ENCODE data around the gene GP1BB.
"Not testable (repeated sequence)": the region's sequence is repeated elsewhere in the genome, so short reads cannot be mapped to it uniquely, and the experiment has no call there.

GP1BB gene

DNA sequence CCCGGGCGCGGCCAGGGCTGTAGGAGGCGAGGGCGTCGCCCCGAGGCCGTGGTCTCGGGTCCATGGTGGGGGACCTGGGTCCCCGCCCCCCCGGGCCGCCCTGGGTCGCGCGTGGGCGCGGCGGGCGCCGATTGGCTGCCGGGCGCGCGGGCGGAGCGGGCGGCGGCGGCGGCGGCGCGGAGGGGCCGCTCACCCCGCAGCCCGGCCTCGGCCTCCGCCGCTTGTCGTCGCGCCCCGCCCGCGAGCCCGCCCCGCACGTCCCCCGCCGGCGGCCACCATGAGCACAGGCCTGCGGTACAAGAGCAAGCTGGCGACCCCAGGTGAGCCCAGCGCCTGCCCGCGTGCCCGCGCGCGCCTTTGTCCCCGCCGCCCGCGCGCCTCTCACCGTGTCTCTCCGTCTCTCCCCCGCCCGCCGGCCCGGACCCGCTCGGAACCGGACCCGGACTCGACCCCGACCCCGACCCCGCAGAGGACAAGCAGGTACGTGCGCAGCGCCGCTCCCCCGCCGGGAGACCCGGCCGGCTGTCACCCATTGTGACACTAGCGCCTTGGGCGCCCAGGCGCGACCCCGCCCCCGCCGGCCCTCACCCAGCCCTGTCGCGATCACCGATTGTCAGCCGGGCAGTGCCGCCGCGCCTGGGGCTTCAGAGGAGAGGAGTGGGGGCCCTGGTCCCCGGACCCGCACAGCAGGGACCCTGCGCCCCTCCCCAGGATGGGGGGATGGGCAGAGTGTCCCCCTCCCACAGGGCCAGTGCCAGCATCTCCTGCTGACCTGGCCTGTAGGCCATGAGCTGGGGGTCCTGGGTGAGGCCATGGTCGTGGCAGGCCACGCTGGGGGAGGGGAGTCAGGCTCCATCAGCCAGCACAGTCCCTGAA, 8.8 kb upstream of the GP1BB start, which contains the start of gene SEPTIN5:
TSS of gene SEPTIN5 (plus strand) at position 192 of the 876 bp plus-strand sequence. CDS start at position 278, 86 bp downstream.
- no peak for DNase-seq (ENCODE audit: low read depth)

DNA sequence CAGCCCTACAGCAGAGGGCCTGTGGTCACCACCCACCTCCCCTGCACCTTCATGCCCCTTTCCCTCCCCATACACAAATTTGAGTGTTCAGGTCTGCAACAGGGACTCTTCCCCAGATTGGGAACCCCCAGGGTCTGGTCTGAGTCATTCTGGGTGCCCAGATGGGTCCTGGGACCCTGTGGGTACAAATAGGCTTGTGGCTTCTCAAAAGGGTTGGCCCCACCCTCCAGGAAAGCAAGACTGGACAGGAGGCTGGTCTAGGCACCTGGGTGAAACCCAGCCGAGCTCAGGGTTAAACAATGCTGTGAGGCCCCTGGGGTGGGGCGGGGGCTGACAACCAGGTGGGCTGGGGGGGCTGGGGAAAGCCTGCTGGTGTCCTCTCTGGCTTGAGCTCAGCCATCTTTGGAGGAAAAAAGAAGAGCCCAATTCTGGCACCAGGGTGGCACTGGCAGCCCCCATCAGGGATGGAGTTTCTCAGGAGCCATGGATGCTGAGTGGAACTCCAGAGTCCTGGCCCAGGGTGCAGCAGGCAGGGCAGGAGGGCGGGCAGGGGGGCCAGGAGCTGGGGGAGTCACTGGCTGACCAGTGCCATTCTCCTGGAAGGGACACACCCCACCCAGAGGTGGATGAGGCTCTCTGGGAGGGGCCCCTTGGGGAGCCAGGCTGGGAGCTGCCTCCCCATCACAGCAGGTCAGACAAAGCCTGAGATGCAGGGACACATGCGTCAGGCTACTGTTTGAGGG, 8.0 kb upstream of the GP1BB start:
- no peak for DNase-seq (ENCODE audit: low read depth)

GRCh38 chr22:19716041-19716828, 7.1 kb upstream of the GP1BB start:
- no peak for DNase-seq (ENCODE audit: low read depth)

DNA sequence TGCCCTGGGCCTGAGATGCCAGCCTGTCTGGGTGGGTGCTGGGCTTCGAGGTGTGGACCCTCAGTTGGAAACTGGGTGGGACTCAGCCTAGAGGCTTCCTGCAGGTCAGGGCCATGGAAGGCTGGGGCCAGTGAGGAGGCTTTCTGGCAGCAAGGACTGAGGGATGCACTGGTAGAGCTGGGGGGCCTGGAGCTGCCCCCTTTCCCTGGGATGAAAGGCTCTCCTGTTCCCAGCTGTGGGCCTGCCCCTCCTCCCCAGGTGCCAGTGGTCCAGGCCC, 6.6 kb upstream of the GP1BB start:
- DNase-seq (ENCODE audit: low read depth), result no peak

GRCh38 chr22:19717181-19717580, 6.2 kb upstream of the GP1BB start:
- DNase-seq (ENCODE audit: low read depth), result no peak

- peak; percentile 62 for DNase-seq (ENCODE audit: low read depth)
Observed at GRCh38 chr22:19717691-19718455, 5.5 kb upstream of the GP1BB start.

GRCh38 chr22:19718456-19719049, 4.8 kb upstream of the GP1BB start:
- DNase-seq (ENCODE audit: low read depth), result no peak

GRCh38 chr22:19719050-19719482, 4.3 kb upstream of the GP1BB start:
- DNase-seq (ENCODE audit: low read depth), result no peak

DNA sequence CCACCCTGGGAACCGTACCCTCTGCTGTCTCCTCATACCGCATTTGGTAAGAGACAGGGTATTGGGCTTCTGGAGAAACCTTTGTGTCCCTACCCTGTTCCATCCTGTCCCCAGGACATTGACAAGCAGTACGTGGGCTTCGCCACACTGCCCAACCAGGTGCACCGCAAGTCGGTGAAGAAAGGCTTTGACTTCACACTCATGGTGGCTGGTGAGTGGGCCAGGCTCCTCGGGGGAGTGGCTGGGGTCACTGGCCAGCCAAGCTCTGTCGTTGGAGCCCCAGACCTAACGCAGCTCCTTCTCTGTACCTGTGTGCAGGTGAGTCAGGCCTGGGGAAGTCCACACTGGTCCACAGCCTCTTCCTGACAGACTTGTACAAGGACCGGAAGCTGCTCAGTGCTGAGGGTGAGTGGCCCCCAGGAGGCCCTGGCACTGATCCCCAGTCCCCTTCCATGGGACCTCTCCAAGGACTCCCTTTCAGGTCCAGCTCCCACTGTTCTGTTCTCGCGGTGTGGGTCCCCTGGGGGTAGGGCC, 3.8 kb upstream of the GP1BB start:
- no peak for DNase-seq (ENCODE audit: low read depth)

DNA sequence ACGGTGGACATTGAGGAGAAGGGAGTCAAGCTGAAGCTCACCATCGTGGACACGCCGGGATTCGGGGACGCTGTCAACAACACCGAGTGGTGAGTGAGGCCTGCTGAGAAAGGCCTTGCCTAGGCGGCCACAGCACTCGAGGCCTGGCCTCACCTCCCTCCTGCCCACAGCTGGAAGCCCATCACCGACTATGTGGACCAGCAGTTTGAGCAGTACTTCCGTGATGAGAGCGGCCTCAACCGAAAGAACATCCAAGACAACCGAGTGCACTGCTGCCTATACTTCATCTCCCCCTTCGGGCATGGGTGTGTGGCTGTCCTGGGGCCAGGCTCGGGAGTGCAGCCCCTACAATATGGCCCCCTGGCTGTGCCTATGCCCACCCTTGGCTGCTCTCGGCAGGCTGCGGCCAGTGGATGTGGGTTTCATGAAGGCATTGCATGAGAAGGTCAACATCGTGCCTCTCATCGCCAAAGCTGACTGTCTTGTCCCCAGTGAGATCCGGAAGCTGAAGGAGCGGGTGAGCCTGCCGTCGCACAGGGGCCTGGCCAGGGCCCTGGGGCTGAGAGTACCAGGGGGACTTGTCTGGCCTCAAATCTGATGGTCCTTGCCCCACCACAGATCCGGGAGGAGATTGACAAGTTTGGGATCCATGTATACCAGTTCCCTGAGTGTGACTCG, 3.0 kb upstream of the GP1BB start:
- no peak for DNase-seq (ENCODE audit: low read depth)

DNA sequence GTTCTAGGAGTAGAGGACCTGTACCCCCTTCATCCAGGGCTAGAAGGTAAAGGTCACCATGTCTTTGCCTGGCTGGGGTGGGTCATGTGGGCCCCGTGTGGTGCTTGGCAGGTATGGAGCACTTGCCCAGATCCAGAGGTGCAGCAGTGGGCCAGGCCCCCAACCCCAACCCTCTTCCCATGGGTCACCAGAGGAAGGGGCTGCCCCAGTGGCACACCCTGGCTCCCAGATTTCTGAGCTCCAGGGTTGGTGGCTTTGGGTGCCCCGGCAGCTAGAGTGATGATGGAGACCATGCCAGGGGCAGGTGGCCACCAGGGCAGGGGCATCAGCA, 2.4 kb upstream of the GP1BB start:
- no peak for DNase-seq (ENCODE audit: low read depth)

- DNase-seq (ENCODE audit: low read depth), result no peak
Observed at GRCh38 chr22:19721330-19722177, 1.8 kb upstream of the GP1BB start.

DNA sequence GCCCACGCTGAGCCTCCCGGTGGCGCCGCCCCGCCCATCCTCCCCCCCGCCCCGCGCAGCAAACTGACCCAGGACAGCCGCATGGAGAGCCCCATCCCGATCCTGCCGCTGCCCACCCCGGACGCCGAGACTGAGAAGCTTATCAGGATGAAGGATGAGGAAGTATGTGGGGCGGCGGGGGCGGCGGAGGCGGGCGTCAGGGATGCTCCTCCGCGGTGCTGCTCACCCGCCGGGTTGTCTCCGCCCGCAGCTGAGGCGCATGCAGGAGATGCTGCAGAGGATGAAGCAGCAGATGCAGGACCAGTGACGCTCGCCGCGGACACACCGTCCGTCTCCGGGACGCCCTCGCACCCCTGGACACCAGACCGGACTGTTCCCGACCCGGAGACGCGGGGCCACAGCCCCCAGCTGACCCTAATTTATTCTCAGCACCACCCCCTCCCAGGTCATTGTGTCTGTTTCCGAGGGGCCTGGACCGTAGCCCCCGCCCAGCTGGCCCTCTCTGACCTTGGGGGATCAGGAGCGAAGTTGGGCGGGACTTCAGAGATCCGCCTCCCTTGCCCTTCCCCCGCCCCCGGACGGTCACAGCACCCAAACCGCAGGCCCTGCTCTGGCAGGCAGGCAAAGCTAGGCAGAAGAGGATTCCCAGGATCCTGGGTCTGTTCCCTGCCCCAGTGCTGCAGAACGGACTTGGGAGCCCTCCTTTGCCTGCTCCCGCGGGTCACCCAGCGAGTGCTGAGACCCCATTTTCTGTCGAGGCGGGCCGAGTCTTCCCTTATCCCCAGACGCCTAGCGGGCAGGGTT, 959 bp upstream of the GP1BB start:
- DNase-seq (ENCODE audit: low read depth), result no peak

DNA sequence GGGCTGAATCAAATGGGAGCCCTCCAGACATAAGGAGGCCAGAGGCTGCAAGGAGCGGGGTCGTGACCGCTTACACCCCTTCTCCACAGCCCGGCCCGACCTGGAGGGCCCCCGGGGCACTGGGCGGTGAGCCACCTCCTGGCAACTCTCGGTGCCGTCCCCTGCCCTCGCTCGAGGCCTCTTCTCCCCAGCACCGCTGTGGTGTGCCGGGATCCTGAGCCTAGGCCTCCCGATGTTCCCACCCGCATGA, 432 bp upstream of the GP1BB start:
- DNase-seq (ENCODE audit: low read depth), result no peak

DNA sequence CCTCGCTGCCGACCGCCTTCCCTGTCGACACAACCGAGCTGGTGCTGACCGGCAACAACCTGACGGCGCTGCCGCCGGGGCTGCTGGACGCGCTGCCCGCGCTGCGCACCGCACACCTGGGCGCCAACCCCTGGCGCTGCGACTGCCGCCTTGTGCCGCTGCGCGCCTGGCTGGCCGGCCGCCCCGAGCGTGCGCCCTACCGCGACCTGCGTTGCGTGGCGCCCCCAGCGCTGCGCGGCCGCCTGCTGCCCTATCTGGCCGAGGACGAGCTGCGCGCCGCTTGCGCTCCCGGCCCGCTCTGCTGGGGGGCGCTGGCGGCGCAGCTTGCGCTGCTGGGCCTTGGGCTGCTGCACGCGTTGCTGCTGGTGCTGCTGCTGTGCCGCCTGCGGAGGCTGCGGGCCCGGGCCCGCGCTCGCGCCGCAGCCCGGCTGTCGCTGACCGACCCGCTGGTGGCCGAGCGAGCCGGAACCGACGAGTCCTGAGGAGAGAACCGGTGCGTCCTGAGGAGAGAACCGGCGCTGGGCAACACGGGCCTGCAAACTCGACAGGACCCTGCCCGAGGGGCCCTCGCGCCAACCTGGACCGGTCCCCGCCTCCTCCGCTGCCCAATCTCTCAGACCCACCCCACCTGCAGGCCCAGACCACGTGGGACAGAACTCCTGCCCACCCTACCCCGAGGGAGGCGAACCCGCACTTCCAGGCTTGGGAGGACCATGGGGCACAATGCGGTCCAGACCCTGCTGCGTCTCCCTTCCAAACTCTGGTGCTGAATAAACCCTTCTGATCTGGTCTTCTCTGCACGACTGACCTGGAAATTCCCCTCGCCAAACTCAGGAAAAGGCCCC, 866 bp downstream of the GP1BB start:
- no peak for DNase-seq (ENCODE audit: low read depth)

- no peak for DNase-seq (ENCODE audit: low read depth)
Observed at GRCh38 chr22:19724927-19725661, 1.8 kb downstream of the GP1BB start.

DNA sequence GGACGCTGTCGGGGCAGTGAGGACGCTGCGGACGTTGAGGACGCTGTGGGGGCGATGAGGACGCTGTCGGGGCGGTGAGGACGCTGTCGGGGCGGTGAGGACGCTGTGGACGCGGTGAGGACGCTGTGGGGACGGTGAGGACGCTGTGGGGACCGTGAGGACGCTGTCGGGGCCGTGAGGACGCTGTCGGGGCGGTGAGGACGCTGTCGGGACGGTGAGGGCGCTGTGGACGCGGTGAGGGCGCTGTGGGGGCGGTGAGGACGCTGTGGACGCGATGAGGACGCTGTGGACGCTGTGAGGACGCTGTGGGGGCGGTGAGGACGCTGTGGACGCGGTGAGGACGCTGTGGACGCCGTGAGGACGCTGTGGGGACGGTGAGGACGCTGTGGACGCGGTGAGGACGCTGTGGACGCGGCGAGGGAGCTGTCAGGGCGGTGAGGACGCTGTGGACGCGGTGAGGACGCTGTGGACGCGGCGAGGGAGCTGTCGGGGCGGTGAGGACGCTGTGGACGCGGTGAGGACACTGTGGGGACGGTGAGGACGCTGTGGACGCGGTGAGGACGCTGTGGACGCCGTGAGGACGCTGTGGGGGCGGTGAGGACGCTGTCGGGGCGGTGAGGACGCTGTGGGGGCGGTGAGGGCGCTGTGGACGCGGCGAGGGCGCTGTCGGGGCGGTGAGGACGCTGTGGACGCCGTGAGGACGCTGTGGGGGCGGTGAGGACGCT, 2.9 kb downstream of the GP1BB start:
- not testable (repeated sequence) for DNase-seq (ENCODE audit: low read depth)

Data from stimulated activated CD8-positive, alpha-beta memory T cell treated with anti-CD3 and anti-CD28 coated beads, Interleukin-15, amount 100 ng/mL, for 24 hours (primary cell).